Ammon's horn (tissue), 1 donor: ENCODE results near the gene HRH2.
"Not testable (repeated sequence)": the region's sequence is repeated elsewhere in the genome, so short reads cannot be mapped to it uniquely, and the experiment has no call there.

Experiments used
- DNase-seq: peaks from one replicate; pipeline ENCODE4 v3.0.0-alpha.2; 2016; ENCODE audit warnings: low spot score

Gene HRH2

DNA sequence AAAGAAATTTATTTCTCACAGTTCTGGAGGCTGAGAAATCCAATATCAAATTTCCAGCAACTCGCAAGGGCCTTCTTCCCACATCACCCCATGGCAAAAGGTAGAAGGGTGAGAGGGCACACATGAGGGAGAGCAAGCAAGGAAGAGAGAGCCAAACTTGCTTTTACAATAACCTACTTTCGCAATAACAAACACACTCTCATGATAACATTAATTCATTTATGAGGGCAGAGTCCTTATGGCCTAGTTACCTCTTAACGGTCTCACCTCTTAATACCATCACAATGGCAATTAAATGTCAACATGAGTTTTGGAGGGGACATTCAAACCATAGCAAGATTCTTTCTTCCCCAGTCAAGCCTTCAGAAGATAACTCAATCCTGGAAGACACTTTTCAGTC lies 11.6 kb upstream of the HRH2 start:
- no peak for DNase-seq

DNA sequence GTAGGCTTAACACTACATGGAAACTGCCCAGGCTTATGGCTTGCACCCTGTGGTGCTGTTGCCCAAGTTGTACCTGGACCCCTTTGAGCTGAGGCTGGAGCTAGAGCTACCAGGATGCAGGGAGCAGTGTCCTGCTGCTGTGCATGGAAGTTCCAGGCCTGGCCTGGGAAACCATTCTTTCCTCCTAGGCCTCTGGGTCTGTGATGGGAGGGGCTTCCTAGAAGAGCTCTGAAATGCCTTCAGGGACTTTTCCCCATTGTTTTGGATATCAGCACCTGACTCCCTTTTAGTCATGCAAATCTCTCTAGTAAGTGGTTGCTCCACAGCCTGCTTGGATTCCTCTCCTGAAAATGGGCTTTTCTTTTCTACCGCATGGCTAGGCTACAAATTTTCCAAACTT lies 7.9 kb upstream of the HRH2 start:
- DNase-seq: no peak

GRCh38 chr5:175650430-175651205 lies 7.3 kb upstream of the HRH2 start:
- DNase-seq: not testable (repeated sequence)

- DNase-seq: no peak
Observed at GRCh38 chr5:175652741-175653663, 4.9 kb upstream of the HRH2 start.

DNA sequence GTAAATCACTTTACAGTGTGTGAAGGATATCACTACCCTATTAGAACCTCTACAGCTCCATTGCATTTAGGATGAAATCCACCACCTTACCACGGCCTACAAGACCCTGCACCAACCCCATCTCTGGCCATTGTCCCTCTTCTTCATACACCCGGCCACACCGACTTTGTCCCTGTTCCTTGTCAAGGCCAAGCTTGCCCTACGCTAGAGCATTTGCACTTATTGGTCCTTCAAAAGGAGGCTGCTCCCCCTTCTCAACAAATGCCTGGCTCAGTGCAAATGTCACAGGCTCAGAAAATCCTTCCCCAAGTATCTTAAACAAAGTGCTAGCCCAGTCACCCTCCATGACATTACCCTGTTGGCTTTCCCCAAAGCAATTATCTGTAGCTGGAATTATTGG lies 4.1 kb upstream of the HRH2 start:
- DNase-seq: no peak

DNA sequence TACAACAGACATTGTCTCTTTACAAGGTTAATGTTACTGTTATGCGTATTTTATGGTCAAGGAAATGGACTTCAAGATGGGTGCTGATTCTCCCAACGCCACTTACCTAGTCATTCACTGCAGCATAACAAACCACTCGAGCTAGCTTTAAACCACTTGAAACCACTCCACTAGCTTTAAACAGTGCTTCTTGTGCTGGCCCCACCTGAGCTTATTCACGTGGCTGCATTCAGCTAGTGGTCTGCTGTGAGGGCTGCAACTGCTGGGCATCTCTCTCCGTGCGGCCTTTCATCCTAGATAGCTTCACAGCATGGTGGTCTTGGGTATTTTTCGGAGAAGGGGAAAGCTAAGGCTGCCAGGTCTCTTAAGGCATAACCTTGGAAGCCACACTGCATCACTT lies 3.5 kb upstream of the HRH2 start:
- no peak for DNase-seq

DNA sequence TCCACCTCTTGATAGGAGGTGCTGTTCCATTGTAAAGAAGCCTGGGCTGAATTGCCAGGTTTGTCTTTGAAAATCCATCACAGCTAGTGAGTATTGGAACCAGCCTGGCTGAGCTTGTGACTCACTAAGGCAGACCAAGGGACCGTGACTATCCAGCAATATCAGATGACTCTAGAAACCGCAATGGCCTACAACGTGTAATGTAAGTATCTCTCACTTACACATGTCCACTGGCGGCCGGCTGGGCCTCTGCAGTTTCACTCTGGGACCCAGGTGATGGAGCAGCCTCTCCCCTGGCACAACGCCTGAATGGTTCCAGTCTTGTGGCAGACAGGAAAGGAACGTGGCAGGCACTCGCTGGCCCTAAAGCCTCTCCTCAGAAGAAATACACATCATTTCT lies 3.1 kb upstream of the HRH2 start:
- no peak for DNase-seq

DNA sequence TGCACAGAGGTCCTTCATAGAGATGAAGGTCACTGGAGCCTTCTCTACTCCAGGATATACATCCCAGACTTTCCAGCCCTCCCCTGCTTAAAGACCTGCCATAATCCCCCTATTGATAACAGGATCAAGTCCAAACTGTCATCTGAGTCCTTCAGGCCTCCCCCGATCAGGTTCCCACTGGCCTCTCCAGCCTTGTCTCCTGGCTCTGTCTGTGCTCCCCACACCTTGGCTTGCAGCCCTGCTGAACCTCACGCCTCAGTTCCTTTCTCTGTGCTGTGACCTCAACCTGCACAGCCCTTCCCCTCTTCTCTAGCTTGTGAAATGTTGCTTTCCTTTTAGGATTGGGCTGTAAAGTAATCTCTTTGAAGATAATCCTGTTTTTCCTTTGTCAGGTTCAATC lies 2.5 kb upstream of the HRH2 start:
- no peak for DNase-seq

GRCh38 chr5:175656966-175657365 lies 905 bp upstream of the HRH2 start:
- no peak for DNase-seq

- no peak for DNase-seq
Observed at GRCh38 chr5:175658299-175659145, 651 bp downstream of the HRH2 start.

GRCh38 chr5:175659546-175660253 lies 1.8 kb downstream of the HRH2 start:
- DNase-seq: no peak

- no peak for DNase-seq
Observed at GRCh38 chr5:175663186-175664184, 5.6 kb downstream of the HRH2 start.

- no peak for DNase-seq
Observed at GRCh38 chr5:175664723-175665122, 6.9 kb downstream of the HRH2 start.

- no peak for DNase-seq
Observed at GRCh38 chr5:175666216-175666615, 8.3 kb downstream of the HRH2 start.

GRCh38 chr5:175668006-175668405 lies 10.1 kb downstream of the HRH2 start:
- no peak for DNase-seq

GRCh38 chr5:175670372-175670771 lies 12.5 kb downstream of the HRH2 start:
- no peak for DNase-seq

DNA sequence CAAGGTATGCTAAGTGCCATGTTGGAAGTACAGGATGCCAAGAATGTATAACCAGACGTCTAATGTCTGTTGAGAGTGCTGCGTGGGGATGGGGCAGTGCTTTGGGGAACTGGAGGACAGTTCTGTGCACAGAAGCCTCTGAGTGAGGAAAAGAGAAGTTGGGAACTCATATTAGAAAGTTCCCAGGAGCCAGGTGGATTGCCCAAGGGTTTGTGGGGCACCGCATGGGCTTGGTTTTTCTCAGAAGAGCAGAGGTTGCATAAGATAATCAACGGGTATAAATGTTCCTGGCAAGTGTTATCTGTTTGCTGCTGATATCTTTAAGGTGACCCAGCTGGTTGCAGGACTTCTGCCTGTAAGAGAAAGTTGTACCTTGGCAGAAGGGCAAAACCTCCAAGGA lies 13.1 kb downstream of the HRH2 start:
- DNase-seq: no peak

GRCh38 chr5:175672976-175673648 lies 15.2 kb downstream of the HRH2 start:
- DNase-seq: no peak

GRCh38 chr5:175674731-175675346 lies 17.0 kb downstream of the HRH2 start:
- DNase-seq: no peak
